NT2/D1 (cell line): ENCODE data around the gene COG7.
A peak's percentile ranks its signal among the peaks of the same experiment; 100 is the strongest.
"Not testable (repeated sequence)": the region's sequence is repeated elsewhere in the genome, so short reads cannot be mapped to it uniquely, and the experiment has no call there.

Experiments
- DNase-seq: peaks from one replicate; pipeline ENCODE4 v3.0.0-alpha.2; 2011; ENCODE audit warnings: low read depth, low spot score
- H3K27me3 ChIP-seq: 2 replicates; pipeline ENCODE4 v1.6.0; 2011; ENCODE audit warnings: mild to moderate bottlenecking; ENCODE audit not compliant: insufficient read length, insufficient read depth
- H3K36me3 ChIP-seq: 2 replicates; pipeline ENCODE4 v1.6.1; 2011; ENCODE audit warnings: mild to moderate bottlenecking, low read length, mixed read lengths; ENCODE audit not compliant: insufficient read depth, insufficient read length
- H3K4me1 ChIP-seq: 2 replicates; pipeline ENCODE4 v1.5.1; 2011; ENCODE audit not compliant: insufficient read depth, insufficient read length
- H3K4me3 ChIP-seq: 2 replicates; pipeline ENCODE4 v1.5.1; 2011; ENCODE audit warnings: low read depth; ENCODE audit not compliant: insufficient read length
- H3K9ac ChIP-seq: 2 replicates; pipeline ENCODE4 v1.6.0; 2011; ENCODE audit warnings: low read depth; ENCODE audit not compliant: insufficient read length
- H3K9me3 ChIP-seq: 2 replicates; pipeline ENCODE4 v1.5.1; 2011; ENCODE audit warnings: mild to moderate bottlenecking, low read length; ENCODE audit not compliant: insufficient read depth
- SUZ12 ChIP-seq: IDR thresholded peaks from 2 replicates; pipeline ENCODE4 v1.6.1; 2011; ENCODE audit not compliant: insufficient read length, insufficient read depth; ENCODE audit errors: extremely low read depth
- YY1 ChIP-seq: IDR thresholded peaks from 2 replicates; pipeline ENCODE4 v1.6.1; 2011; ENCODE audit not compliant: insufficient read length, insufficient read depth
- ZNF274 ChIP-seq: IDR thresholded peaks from 2 replicates; pipeline ENCODE4 v1.6.1; 2011; ENCODE audit warnings: mild to moderate bottlenecking, low read depth, low read length

Gene COG7

GRCh38 chr16:23398987-23399805, 53.8 kb downstream of the COG7 start:
- no peak overlapping the region for H3K4me3 ChIP-seq
- H3K9ac ChIP-seq: peak overlapping the region; percentile 56
- TF ChIP-seq SUZ12: no peak
- no peak for TF ChIP-seq YY1
- TF ChIP-seq ZNF274: no peak
- H3K9me3 ChIP-seq: no peaks in the 10 kb centered on the region
- no peaks in the 10 kb centered on the region for H3K27me3 ChIP-seq
- peaks cover 44% of the 10 kb centered on the region for H3K36me3 ChIP-seq
- DNase-seq: peak; percentile 90
- H3K4me1 ChIP-seq: peaks cover 6% of the 10 kb centered on the region

GRCh38 chr16:23397464-23397863, 55.5 kb downstream of the COG7 start:
- Histone ChIP-seq H3K9ac (no peak overlapping the region), H3K9me3 (no peaks in the 10 kb centered on the region), H3K4me1 (peaks cover 6% of the 10 kb centered on the region), H3K27me3 (no peaks in the 10 kb centered on the region), H3K36me3 (peaks cover 32% of the 10 kb centered on the region), H3K4me3 (no peak overlapping the region)
- DNase-seq: no peak
- TF ChIP-seq YY1 (no peak), SUZ12 (no peak), ZNF274 (no peak)

- no peak for DNase-seq
- Histone ChIP-seq H3K9ac (no peak overlapping the region), H3K4me1 (peaks cover 6% of the 10 kb centered on the region), H3K36me3 (peaks cover 45% of the 10 kb centered on the region), H3K9me3 (no peaks in the 10 kb centered on the region), H3K4me3 (no peak overlapping the region), H3K27me3 (no peaks in the 10 kb centered on the region)
- TF ChIP-seq SUZ12 (no peak), YY1 (no peak), ZNF274 (no peak)
Observed at GRCh38 chr16:23395732-23396131, 57.3 kb downstream of the COG7 start.

- no peaks in the 10 kb centered on the region for H3K27me3 ChIP-seq
- no peaks in the 10 kb centered on the region for H3K9me3 ChIP-seq
- no peak overlapping the region for H3K4me3 ChIP-seq
- peaks cover 52% of the 10 kb centered on the region for H3K36me3 ChIP-seq
- H3K4me1 ChIP-seq: no peaks in the 10 kb centered on the region
- H3K9ac ChIP-seq: no peak overlapping the region
- no peak for DNase-seq
- TF ChIP-seq YY1 (no peak), SUZ12 (no peak)
Observed at GRCh38 chr16:23394141-23394831, 58.7 kb downstream of the COG7 start.

GRCh38 chr16:23392223-23392600, 60.8 kb downstream of the COG7 start:
- no peak for DNase-seq
- Histone ChIP-seq H3K4me1 (peaks cover 3% of the 10 kb centered on the region), H3K36me3 (peaks cover 51% of the 10 kb centered on the region), H3K4me3 (no peak overlapping the region), H3K27me3 (no peaks in the 10 kb centered on the region), H3K9me3 (no peaks in the 10 kb centered on the region), H3K9ac (no peak overlapping the region)
- no peak for TF ChIP-seq SUZ12
- no peak for TF ChIP-seq ZNF274
- TF ChIP-seq YY1: no peak

- Histone ChIP-seq H3K9me3 (no peaks in the 10 kb centered on the region), H3K4me1 (peaks cover 3% of the 10 kb centered on the region), H3K27me3 (no peaks in the 10 kb centered on the region), H3K9ac (no peak overlapping the region), H3K4me3 (no peak overlapping the region), H3K36me3 (peaks cover 48% of the 10 kb centered on the region)
- DNase-seq: no peak
- no peak for TF ChIP-seq YY1
- TF ChIP-seq SUZ12: no peak
- TF ChIP-seq ZNF274: no peak
Observed at GRCh38 chr16:23391381-23392222, 61.4 kb downstream of the COG7 start.

- not testable (repeated sequence) for H3K4me1 ChIP-seq, H3K27me3 ChIP-seq, H3K9ac ChIP-seq, H3K9me3 ChIP-seq, DNase-seq, H3K4me3 ChIP-seq
- peaks cover 42% of the 10 kb centered on the region for H3K36me3 ChIP-seq
Observed at GRCh38 chr16:23389936-23390335, 63.1 kb downstream of the COG7 start.
